Stimulated activated CD8-positive, alpha-beta memory T cell treated with anti-CD3 and anti-CD28 coated beads, Interleukin-7, amount 100 ng/mL, for 4 hours (primary cell): ENCODE results near the gene CENPP.

Experiments used
- DNase-seq, 2 donors: peaks; one replicate each; pipeline ENCODE4 v3.0.0-alpha.2; 2020; ENCODE audit warnings: low read depth in 2 of 2

CENPP gene

GRCh38 chr9:92313624-92314012 lies 12.1 kb upstream of the CENPP start:
- no peak for DNase-seq

- DNase-seq = no peak
Observed at GRCh38 chr9:92315456-92315855, 10.3 kb upstream of the CENPP start.

GRCh38 chr9:92324431-92324830 lies 1.3 kb upstream of the CENPP start:
- DNase-seq = no peak

GRCh38 chr9:92324889-92325268 lies 874 bp upstream of the CENPP start:
- DNase-seq = no peak

- no peak for DNase-seq
Observed at GRCh38 chr9:92325991-92326500, 293 bp downstream of the CENPP start.

GRCh38 chr9:92327283-92327850 lies 1.6 kb downstream of the CENPP start:
- DNase-seq = no peak

GRCh38 chr9:92328225-92328624 lies 2.5 kb downstream of the CENPP start:
- no peak for DNase-seq

GRCh38 chr9:92332577-92333281 lies 7.0 kb downstream of the CENPP start:
- DNase-seq = no peak

GRCh38 chr9:92333282-92333634 lies 7.5 kb downstream of the CENPP start:
- DNase-seq = no peak

- no peak for DNase-seq
Observed at GRCh38 chr9:92341578-92341977, 15.8 kb downstream of the CENPP start.

GRCh38 chr9:92342825-92343488 lies 17.2 kb downstream of the CENPP start:
- DNase-seq = no peak

GRCh38 chr9:92345582-92345981 lies 19.8 kb downstream of the CENPP start:
- no peak for DNase-seq

- no peak for DNase-seq
Observed at GRCh38 chr9:92349771-92350739, 24.3 kb downstream of the CENPP start.

- no peak for DNase-seq
Observed at GRCh38 chr9:92350740-92351133, 25.0 kb downstream of the CENPP start.

- no peak for DNase-seq
Observed at GRCh38 chr9:92353051-92353450, 27.3 kb downstream of the CENPP start.

- no peak for DNase-seq
Observed at GRCh38 chr9:92359394-92359995, 33.7 kb downstream of the CENPP start.

GRCh38 chr9:92360083-92360482 lies 34.3 kb downstream of the CENPP start:
- no peak for DNase-seq

- DNase-seq = no peak
Observed at GRCh38 chr9:92369075-92369474, 43.3 kb downstream of the CENPP start.

- DNase-seq = no peak
Observed at GRCh38 chr9:92373167-92373566, 47.4 kb downstream of the CENPP start.

- no peak for DNase-seq
Observed at GRCh38 chr9:92377876-92378275, 52.1 kb downstream of the CENPP start.

- DNase-seq = no peak
Observed at GRCh38 chr9:92378865-92379560, 53.3 kb downstream of the CENPP start.
